Left lung (tissue), 10 donors: ENCODE measurements around the gene TMEM94. TPM values are rescaled to one million over a fixed set of nuclear protein-coding genes. Genes with fewer than 3 reads are reported as not detected.

Experiments
- ATAC-seq: fragments of 200-7000 bp; cut with Tn5 transposase; one replicate; pipeline ENCODE4 v1.9.1; 2020; ENCODE audit warnings: moderate library complexity
- DNase-seq, 4 donors: peaks; one replicate each; pipeline ENCODE4 v3.0.0-alpha.2; 2013 to 2020
- H3K27ac ChIP-seq, 2 donors: fragments of 200-600 bp; sonication (generic) in 1 of 2; one replicate each; pipeline versions ENCODE4 v1.5.0 to v1.8.0; 2020 to 2021
- H3K27me3 ChIP-seq, 2 donors: fragments of 200-600 bp; sonication (generic) in 1 of 2; one replicate each; pipeline versions ENCODE4 v1.5.0 to v1.8.0; 2020 to 2021
- H3K36me3 ChIP-seq, 2 donors: fragments of 200-600 bp; sonication (generic) in 1 of 2; one replicate each; pipeline versions ENCODE4 v1.5.0 to v1.8.0; 2020 to 2021
- H3K4me1 ChIP-seq, 2 donors: fragments of 200-600 bp; one replicate each; pipeline ENCODE4 v1.8.0; 2021
- H3K4me3 ChIP-seq, 2 donors: fragments of 200-600 bp; sonication (generic) in 1 of 2; one replicate each; pipeline versions ENCODE4 v1.5.0 to v1.8.0; 2020 to 2021; ENCODE audit warnings: mild to moderate bottlenecking in 1 of 2
- H3K9me3 ChIP-seq, 2 donors: fragments of 200-600 bp; sonication (generic) in 1 of 2; one replicate each; pipeline versions ENCODE4 v1.5.0 to v1.8.0; 2020 to 2021
- CTCF ChIP-seq, 2 donors: fragments of 200-600 bp; sonication (generic) in 1 of 2; IDR thresholded peaks; one replicate each; pipeline versions ENCODE4 v1.5.0 to v1.8.0; 2021; ENCODE audit warnings: antibody characterized with exemption in 2 of 2
- intact Hi-C, 2 donors: fragments of 100-400 bp; cut with DNase I; formaldehyde crosslinking; loops; one replicate each; pipeline versions ENCODE4 v1.11.2 to v1.14.2; 2022
- polyA plus RNA-seq, 6 donors: library from polyadenylated mRNA; unstranded; fragments of 120-200 nt; gene quantifications; one replicate each; pipeline ENCODE4 v1.2.1, GENCODE V29; 2013; ENCODE audit not compliant: insufficient read length in 6 of 6
- total RNA-seq, 2 donors: library from RNA; stranded (reverse); fragmentation: NEBNext Ultra II Directional; extraction: Animal tissue kit (Norgen Biotek cat#: 25700); gene quantifications; one replicate each; pipeline ENCODE4 v1.2.1, GENCODE V29; 2021
- donor health status: DM: no; HTN: yes; CAD: no.
- donor health status: DM: no; HTN: no; CAD: no.

Gene TMEM94
- total and polyA plus RNA-seq, 8 donors, result 68.4 to 91.7 (median 77.7) TPM

GRCh38 chr17:75488693-75489510 lies 32.5 kb downstream of the TMEM94 start:
- Histone ChIP-seq H3K27ac (peak overlapping the region in 1 of 2 donors; percentile 72), H3K4me1 (peaks cover 5 to 47% of the 10 kb centered on the region in 2 donors), H3K9me3 (no peaks in the 10 kb centered on the region), H3K36me3 (peaks cover 0 to 55% of the 10 kb centered on the region in 2 donors), H3K4me3 (no peak overlapping the region), H3K27me3 (no peaks in the 10 kb centered on the region)
- DNase-seq, result peak in 1 of 4 donors; percentile 53
- no peak for ATAC-seq
- no peak for TF ChIP-seq CTCF (IDR thresholded peaks at IDR 0.05)
- intact Hi-C loops, result no loop called here

GRCh38 chr17:75489511-75489955 lies 33.1 kb downstream of the TMEM94 start:
- Histone ChIP-seq H3K27ac (peak overlapping the region in 1 of 2 donors; percentile 65), H3K4me1 (peaks cover 5 to 47% of the 10 kb centered on the region in 2 donors), H3K9me3 (no peaks in the 10 kb centered on the region), H3K4me3 (no peak overlapping the region), H3K36me3 (peaks cover 0 to 62% of the 10 kb centered on the region in 2 donors), H3K27me3 (no peaks in the 10 kb centered on the region)
- no peak for TF ChIP-seq CTCF (IDR thresholded peaks at IDR 0.05)
- DNase-seq (no peak), ATAC-seq (no peak)
- intact Hi-C loops, result no loop called here

- no peaks in the 10 kb centered on the region for H3K9me3 ChIP-seq
- peaks cover 0 to 69% of the 10 kb centered on the region in 2 donors for H3K36me3 ChIP-seq
- TF ChIP-seq CTCF (IDR thresholded peaks at IDR 0.05), result no peak
- H3K4me1 ChIP-seq, result peaks cover 5 to 47% of the 10 kb centered on the region in 2 donors
- no peaks in the 10 kb centered on the region for H3K27me3 ChIP-seq
- peak; percentile 62 for ATAC-seq
- peak in 1 of 4 donors; percentile 61 for DNase-seq
- intact Hi-C loops, result no loop called here
- H3K27ac ChIP-seq, result peak overlapping the region in 1 of 2 donors; percentile 65
- H3K4me3 ChIP-seq, result no peak overlapping the region
Measured at GRCh38 chr17:75490173-75490743, 33.8 kb downstream of the TMEM94 start.

- no peak for TF ChIP-seq CTCF (IDR thresholded peaks at IDR 0.05)
- Histone ChIP-seq H3K36me3 (peaks cover 0 to 73% of the 10 kb centered on the region in 2 donors), H3K27me3 (no peaks in the 10 kb centered on the region), H3K4me1 (peaks cover 5 to 42% of the 10 kb centered on the region in 2 donors), H3K4me3 (no peak overlapping the region), H3K9me3 (no peaks in the 10 kb centered on the region), H3K27ac (peak overlapping the region in 1 of 2 donors; percentile 65)
- ATAC-seq (no peak), DNase-seq (peak in 1 of 4 donors; percentile 67)
- intact Hi-C loops, result no loop called here
Measured at GRCh38 chr17:75490953-75491649, 34.7 kb downstream of the TMEM94 start.
